Osteocyte (in vitro differentiated cells): ENCODE results near the gene SAA4. TPM values are rescaled to one million over a fixed set of nuclear protein-coding genes. Genes with fewer than 3 reads are reported as not detected.

Experiments used
- DNase-seq: peaks from one replicate; pipeline ENCODE4 v3.0.0; 2021; ENCODE audit warnings: mixed read lengths; ENCODE audit not compliant: unreplicated experiment; ENCODE audit errors: extremely low spot score
- H3K27ac Mint-ChIP-seq: one replicate; pipeline ENCODE4 v1.8.0; 2021; ENCODE audit warnings: mild to moderate bottlenecking, mixed read lengths; ENCODE audit not compliant: unreplicated experiment
- H3K27me3 Mint-ChIP-seq: one replicate; pipeline ENCODE4 v1.8.0; 2021; ENCODE audit warnings: mixed read lengths; ENCODE audit not compliant: unreplicated experiment
- H3K36me3 Mint-ChIP-seq: one replicate; pipeline ENCODE4 v1.8.0; 2021; ENCODE audit warnings: mixed read lengths; ENCODE audit not compliant: unreplicated experiment
- H3K4me1 Mint-ChIP-seq: one replicate; pipeline ENCODE4 v1.8.0; 2021; ENCODE audit warnings: mixed read lengths; ENCODE audit not compliant: unreplicated experiment
- H3K4me3 Mint-ChIP-seq: one replicate; pipeline ENCODE4 v1.8.0; 2021; ENCODE audit warnings: mild to moderate bottlenecking, moderate library complexity, mixed read lengths; ENCODE audit not compliant: unreplicated experiment
- H3K9me3 Mint-ChIP-seq: one replicate; pipeline ENCODE4 v1.8.0; 2021; ENCODE audit warnings: mixed read lengths; ENCODE audit not compliant: unreplicated experiment
- total RNA-seq: library from RNA; stranded (reverse); gene quantifications from 2 replicates; pipeline ENCODE4 v1.2.1, GENCODE V29; 2021
- TF ChIP-seq, protein P1 (sequence below): fragments of 200-600 bp; sonication (generic); IDR thresholded peaks from 2 replicates; pipeline ENCODE4 v1.5.0; 2021; ENCODE audit warnings: antibody characterized with exemption, mild to moderate bottlenecking, moderate library complexity

Gene SAA4
- total RNA-seq, 1 donor from 2014 or later: not detected

DNA sequence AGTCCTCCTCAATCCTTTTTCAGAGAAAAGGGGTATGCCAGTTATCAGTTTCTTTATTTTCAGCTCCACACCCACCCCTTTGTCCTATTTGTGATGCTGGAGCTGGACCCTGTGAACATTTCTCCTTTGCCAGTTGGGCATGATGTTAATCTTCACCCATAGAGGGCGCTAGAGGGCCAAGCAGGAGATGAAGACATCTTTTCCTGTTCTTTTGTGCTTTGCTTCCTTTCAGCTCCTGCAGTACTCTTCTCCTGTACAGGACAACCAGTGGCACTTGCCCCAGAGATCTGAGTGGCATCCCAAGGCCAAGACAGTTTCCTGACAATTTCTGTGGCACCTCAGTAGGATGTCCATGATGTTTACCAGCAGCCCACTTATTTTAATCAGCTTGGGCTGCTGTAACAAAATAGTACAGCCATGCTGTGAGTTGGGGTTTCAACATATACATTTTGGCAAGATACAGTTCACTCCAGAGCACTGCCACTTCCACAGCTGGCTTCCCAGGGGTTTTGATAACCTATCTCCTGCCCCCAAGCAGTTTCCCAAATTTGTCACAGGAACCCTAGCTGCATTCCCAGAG is 7.3 kb upstream of the SAA4 start:
- peaks cover 3% of the 10 kb centered on the region for H3K9me3 Mint-ChIP-seq
- DNase-seq: no peak
- H3K4me3 Mint-ChIP-seq: no peak overlapping the region
- peaks cover 36% of the 10 kb centered on the region for H3K27me3 Mint-ChIP-seq
- TF ChIP-seq, protein P1, sequence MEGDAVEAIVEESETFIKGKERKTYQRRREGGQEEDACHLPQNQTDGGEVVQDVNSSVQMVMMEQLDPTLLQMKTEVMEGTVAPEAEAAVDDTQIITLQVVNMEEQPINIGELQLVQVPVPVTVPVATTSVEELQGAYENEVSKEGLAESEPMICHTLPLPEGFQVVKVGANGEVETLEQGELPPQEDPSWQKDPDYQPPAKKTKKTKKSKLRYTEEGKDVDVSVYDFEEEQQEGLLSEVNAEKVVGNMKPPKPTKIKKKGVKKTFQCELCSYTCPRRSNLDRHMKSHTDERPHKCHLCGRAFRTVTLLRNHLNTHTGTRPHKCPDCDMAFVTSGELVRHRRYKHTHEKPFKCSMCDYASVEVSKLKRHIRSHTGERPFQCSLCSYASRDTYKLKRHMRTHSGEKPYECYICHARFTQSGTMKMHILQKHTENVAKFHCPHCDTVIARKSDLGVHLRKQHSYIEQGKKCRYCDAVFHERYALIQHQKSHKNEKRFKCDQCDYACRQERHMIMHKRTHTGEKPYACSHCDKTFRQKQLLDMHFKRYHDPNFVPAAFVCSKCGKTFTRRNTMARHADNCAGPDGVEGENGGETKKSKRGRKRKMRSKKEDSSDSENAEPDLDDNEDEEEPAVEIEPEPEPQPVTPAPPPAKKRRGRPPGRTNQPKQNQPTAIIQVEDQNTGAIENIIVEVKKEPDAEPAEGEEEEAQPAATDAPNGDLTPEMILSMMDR: peak; percentile 77
- no peak overlapping the region for H3K27ac Mint-ChIP-seq
- no peaks in the 10 kb centered on the region for H3K36me3 Mint-ChIP-seq
- peaks cover 2% of the 10 kb centered on the region for H3K4me1 Mint-ChIP-seq

DNA sequence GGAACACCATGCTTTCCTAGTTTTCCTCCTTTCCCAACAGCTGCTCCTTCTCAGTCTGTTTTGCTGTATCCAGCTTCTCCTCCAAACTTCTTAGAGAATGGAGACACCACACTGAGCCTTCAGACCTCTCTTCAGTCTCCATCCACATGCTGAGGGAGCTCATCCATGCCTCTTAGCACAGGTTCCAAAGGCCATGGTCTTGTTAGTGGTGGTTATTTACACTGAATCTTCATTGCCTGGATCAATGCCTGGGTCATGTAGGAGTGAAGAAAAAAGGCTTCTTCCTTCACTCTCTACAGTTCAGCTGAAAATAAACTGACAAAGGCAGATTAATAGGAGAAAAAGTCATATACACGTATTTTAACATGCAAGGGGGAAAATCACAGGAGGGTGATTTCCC is 3.1 kb upstream of the SAA4 start:
- no peak overlapping the region for H3K4me3 Mint-ChIP-seq
- H3K27me3 Mint-ChIP-seq: peaks cover 68% of the 10 kb centered on the region
- TF ChIP-seq, protein P1: no peak
- no peak for DNase-seq
- peaks cover 4% of the 10 kb centered on the region for H3K4me1 Mint-ChIP-seq
- peaks cover 3% of the 10 kb centered on the region for H3K9me3 Mint-ChIP-seq
- no peak overlapping the region for H3K27ac Mint-ChIP-seq
- no peaks in the 10 kb centered on the region for H3K36me3 Mint-ChIP-seq

DNA sequence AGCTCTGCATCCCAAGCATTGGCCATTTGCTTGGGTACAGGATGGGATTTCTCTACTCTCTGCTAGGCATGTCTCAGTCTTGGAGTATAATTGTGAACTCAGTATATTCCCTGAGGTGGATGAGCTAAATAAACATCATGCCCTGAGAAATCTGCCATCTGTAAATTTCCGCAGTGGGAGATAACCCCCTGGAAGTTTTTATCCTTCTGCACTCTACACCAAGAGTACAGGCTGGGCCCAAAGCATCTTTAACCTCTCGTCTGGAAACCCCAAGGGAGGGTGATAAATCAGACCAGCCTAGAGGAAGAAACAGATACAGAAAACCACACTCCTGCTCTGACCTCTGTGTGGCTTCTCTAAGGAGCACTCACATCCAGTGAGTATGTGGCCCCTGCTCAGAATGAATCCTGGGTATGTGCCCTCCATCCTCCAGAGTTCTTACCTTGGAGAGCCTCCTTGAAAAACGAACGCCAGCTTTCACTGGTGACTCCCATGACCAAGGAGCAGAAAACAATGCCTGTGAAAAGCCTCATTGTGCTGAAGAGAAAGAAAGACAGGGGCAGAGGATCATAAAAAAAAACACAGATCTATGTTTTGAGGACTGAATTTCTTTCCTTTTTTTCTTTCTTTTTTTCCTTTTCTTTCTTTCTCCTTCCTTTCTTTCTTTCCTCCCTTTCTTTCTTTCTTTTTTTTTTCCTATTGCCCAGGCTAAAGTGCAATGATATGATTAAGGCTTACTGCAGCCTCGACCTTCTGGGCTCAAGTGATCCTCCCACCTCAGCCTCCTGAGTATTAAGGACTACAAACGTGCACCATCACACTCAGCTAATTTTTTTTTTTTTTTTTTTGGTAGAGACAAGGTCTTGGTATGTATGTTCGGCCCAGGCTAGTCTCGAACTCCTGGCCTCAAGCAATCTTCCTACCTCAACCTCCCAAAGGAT is 938 bp downstream of the SAA4 start:
- H3K9me3 Mint-ChIP-seq: no peaks in the 10 kb centered on the region
- no peaks in the 10 kb centered on the region for H3K36me3 Mint-ChIP-seq
- H3K4me1 Mint-ChIP-seq: peaks cover 2% of the 10 kb centered on the region
- no peak for DNase-seq
- TF ChIP-seq, protein P1: no peak
- no peak overlapping the region for H3K4me3 Mint-ChIP-seq
- no peak overlapping the region for H3K27ac Mint-ChIP-seq
- peaks cover 60% of the 10 kb centered on the region for H3K27me3 Mint-ChIP-seq

DNA sequence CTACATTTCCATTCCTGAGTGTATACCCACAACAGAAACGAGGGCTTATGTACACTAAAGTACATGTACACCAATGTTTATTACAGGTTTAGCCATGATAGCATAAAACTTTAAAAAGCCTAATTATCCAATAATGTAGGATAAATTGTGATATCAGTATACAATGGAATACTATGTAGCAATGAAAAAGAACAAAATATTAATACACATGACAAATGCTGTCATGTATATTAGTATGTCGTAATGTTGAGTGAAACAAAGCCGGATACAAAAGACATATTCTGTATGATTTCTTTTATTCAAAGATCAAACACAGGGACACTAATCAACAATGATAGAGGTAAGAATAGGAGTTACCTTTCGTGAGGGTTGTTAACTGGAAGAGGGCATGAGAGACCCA is 2.7 kb downstream of the SAA4 start:
- Mint-ChIP-seq H3K4me3 (no peak overlapping the region), H3K9me3 (no peaks in the 10 kb centered on the region), H3K27ac (no peak overlapping the region), H3K27me3 (peaks cover 46% of the 10 kb centered on the region), H3K4me1 (peaks cover 2% of the 10 kb centered on the region), H3K36me3 (no peaks in the 10 kb centered on the region)
- TF ChIP-seq, protein P1: no peak
- no peak for DNase-seq

DNA sequence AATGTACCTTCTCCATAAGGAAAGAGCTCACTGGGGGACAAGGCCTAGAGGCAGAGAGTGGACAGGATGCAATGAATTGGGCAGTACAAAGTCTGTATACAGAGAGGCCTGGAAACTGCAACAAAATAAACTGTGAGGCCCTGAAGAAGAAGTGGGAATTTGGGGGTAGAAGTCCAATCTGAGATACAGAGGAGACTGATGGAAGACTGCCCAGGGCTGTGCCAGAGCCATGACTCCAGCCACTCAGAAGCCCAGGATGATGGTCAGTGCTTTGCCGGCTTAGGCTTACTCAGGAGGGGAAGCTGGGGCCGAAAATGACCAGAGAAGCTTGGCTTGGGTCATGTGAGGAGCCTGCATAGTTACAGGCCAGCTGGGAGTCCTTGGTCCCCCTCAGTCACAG is 5.7 kb downstream of the SAA4 start:
- no peaks in the 10 kb centered on the region for H3K9me3 Mint-ChIP-seq
- H3K4me1 Mint-ChIP-seq: peaks cover 2% of the 10 kb centered on the region
- no peak overlapping the region for H3K4me3 Mint-ChIP-seq
- H3K27me3 Mint-ChIP-seq: peaks cover 35% of the 10 kb centered on the region
- no peaks in the 10 kb centered on the region for H3K36me3 Mint-ChIP-seq
- H3K27ac Mint-ChIP-seq: no peak overlapping the region
- TF ChIP-seq, protein P1: no peak
- no peak for DNase-seq
